GM23338 (cell line): ENCODE data around the gene GALNT1. TPM values are rescaled to one million over a fixed set of nuclear protein-coding genes. Genes with fewer than 3 reads are reported as not detected.

ENCODE experiments used
- ATAC-seq: fragments of 200-7000 bp; cut with Tn5 transposase; 3 replicates; pipeline ENCODE4 v1.9.1; 2020
- DNase-seq: peaks from one replicate; pipeline ENCODE4 v3.0.0-alpha.2; 2015; ENCODE audit warnings: low spot score
- H2AFZ ChIP-seq: fragments of 200-600 bp; sonication (generic); 2 replicates; pipeline ENCODE4 v1.8.0; 2016; ENCODE audit warnings: antibody characterized with exemption, mild to moderate bottlenecking, moderate library complexity
- H3F3A ChIP-seq: fragments of 200-600 bp; sonication (generic); replicated peaks from 2 replicates; pipeline ENCODE4 v1.8.0; 2017; ENCODE audit warnings: antibody characterized with exemption, mixed run types, low read depth
- H3K27ac ChIP-seq: fragments of 200-600 bp; sonication (generic); 2 replicates; pipeline ENCODE4 v1.6.1; 2016; ENCODE audit warnings: low read depth
- H3K27me3 ChIP-seq: fragments of 200-600 bp; sonication (generic); 2 replicates; pipeline ENCODE4 v1.8.0; 2016; ENCODE audit warnings: mild to moderate bottlenecking, mixed run types, moderate library complexity; ENCODE audit not compliant: insufficient read depth
- H3K36me3 ChIP-seq: fragments of 200-600 bp; sonication (generic); 2 replicates; pipeline ENCODE4 v1.8.0; 2016; ENCODE audit warnings: mild to moderate bottlenecking; ENCODE audit not compliant: insufficient read depth
- H3K4me1 ChIP-seq: fragments of 200-600 bp; sonication (generic); 2 replicates; pipeline ENCODE4 v1.8.0; 2016; ENCODE audit warnings: mild to moderate bottlenecking, moderate library complexity; ENCODE audit not compliant: insufficient read depth
- H3K4me2 ChIP-seq: fragments of 200-600 bp; sonication (generic); 2 replicates; pipeline ENCODE4 v1.7.1; 2017; ENCODE audit warnings: mixed run types
- H3K4me3 ChIP-seq: fragments of 200-600 bp; sonication (generic); 2 replicates; pipeline ENCODE4 v1.6.1; 2016; ENCODE audit warnings: mixed run types
- H3K79me2 ChIP-seq: fragments of 200-600 bp; sonication (generic); replicated peaks from 2 replicates; pipeline ENCODE4 v1.8.0; 2017; ENCODE audit warnings: mild to moderate bottlenecking; ENCODE audit not compliant: insufficient read depth
- H3K9me2 ChIP-seq: fragments of 200-600 bp; sonication (generic); 2 replicates; pipeline ENCODE4 v1.8.0; 2017; ENCODE audit not compliant: insufficient read depth
- H4K20me1 ChIP-seq: fragments of 200-600 bp; sonication (generic); replicated peaks from 2 replicates; pipeline ENCODE4 v1.8.0; 2017; ENCODE audit warnings: mild to moderate bottlenecking; ENCODE audit not compliant: insufficient read depth
- H3K27ac Mint-ChIP-seq: 2 replicates; pipeline ENCODE4 v1.8.0; 2020; ENCODE audit warnings: inconsistent platforms, mild to moderate bottlenecking, moderate library complexity, mixed read lengths
- H3K27me3 Mint-ChIP-seq: 3 replicates; pipeline ENCODE4 v1.8.0; 2022; ENCODE audit warnings: low read depth, mild to moderate bottlenecking, moderate library complexity, mixed read lengths, inconsistent platforms; ENCODE audit not compliant: insufficient read depth, poor library complexity
- H3K36me3 Mint-ChIP-seq: 3 replicates; pipeline ENCODE4 v1.8.0; 2021; ENCODE audit warnings: low read depth, mild to moderate bottlenecking, inconsistent platforms, moderate library complexity, mixed read lengths
- H3K4me1 Mint-ChIP-seq: 3 replicates; pipeline ENCODE4 v1.8.0; 2020; ENCODE audit warnings: mild to moderate bottlenecking, inconsistent platforms, mixed read lengths
- H3K4me3 Mint-ChIP-seq: 3 replicates; pipeline ENCODE4 v1.8.0; 2021; ENCODE audit warnings: moderate library complexity, mild to moderate bottlenecking, inconsistent platforms, mixed read lengths
- H3K9me3 Mint-ChIP-seq: 3 replicates; pipeline ENCODE4 v1.8.0; 2020; ENCODE audit warnings: moderate library complexity, mild to moderate bottlenecking, inconsistent platforms, mixed read lengths
- CREB1 ChIP-seq: fragments of 250-450 bp; sonication (Bioruptor Pico); IDR thresholded peaks from 2 replicates; pipeline ENCODE4 v1.5.0; 2020; ENCODE audit warnings: low read depth, mild to moderate bottlenecking, moderate library complexity
- CTCF ChIP-seq, 2 experiments: fragments of 200-600 bp in 1 of 2; sonication (generic) in 1 of 2; conservative IDR thresholded peaks; 2 replicates each; pipeline versions ENCODE4 v1.5.1 to v1.6.1; 2016 to 2017; ENCODE audit warnings: antibody characterized with exemption in 2 of 2, low read depth in 2 of 2, mild to moderate bottlenecking in 2 of 2, moderate library complexity in 1 of 2
- EZH2 ChIP-seq: fragments of 200-600 bp; sonication (generic); IDR thresholded peaks from one replicate; pipeline ENCODE4 v1.8.0; 2017; ENCODE audit warnings: antibody characterized with exemption, mild to moderate bottlenecking, low read depth; ENCODE audit not compliant: unreplicated experiment
- EZH2phosphoT487 ChIP-seq: fragments of 200-600 bp; sonication (generic); IDR thresholded peaks from one replicate; pipeline ENCODE4 v1.8.1; 2018; ENCODE audit warnings: antibody characterized with exemption; ENCODE audit not compliant: unreplicated experiment
- JUNB ChIP-seq: IDR thresholded peaks from one replicate; pipeline ENCODE4 v1.6.1; 2016; ENCODE audit warnings: antibody characterized with exemption; ENCODE audit not compliant: unreplicated experiment
- NANOG ChIP-seq: IDR thresholded peaks from 2 replicates; pipeline ENCODE4 v1.6.1; 2016; ENCODE audit warnings: antibody characterized with exemption, borderline replicate concordance
- POLR2AphosphoS5 ChIP-seq: IDR thresholded peaks from 2 replicates; pipeline ENCODE4 v1.6.1; 2016; ENCODE audit warnings: antibody characterized with exemption, low read depth
- REST ChIP-seq: IDR thresholded peaks from one replicate; pipeline ENCODE4 v1.6.1; 2018; ENCODE audit warnings: antibody characterized with exemption; ENCODE audit not compliant: unreplicated experiment
- STAT1 ChIP-seq: IDR thresholded peaks from one replicate; pipeline ENCODE4 v1.6.1; 2016; ENCODE audit warnings: antibody characterized with exemption; ENCODE audit not compliant: unreplicated experiment
- ZNF114 ChIP-seq: fragments of 250-450 bp; sonication (Bioruptor Pico); IDR thresholded peaks from 2 replicates; pipeline ENCODE4 v1.5.0; 2020; ENCODE audit warnings: mild to moderate bottlenecking, moderate library complexity
- ZNF331 ChIP-seq: fragments of 250-450 bp; sonication (Bioruptor Pico); IDR thresholded peaks from 2 replicates; pipeline ENCODE4 v1.5.0; 2020; ENCODE audit warnings: low read depth, mild to moderate bottlenecking, moderate library complexity
- ZNF462 ChIP-seq: fragments of 250-450 bp; sonication (Bioruptor Pico); IDR thresholded peaks from 2 replicates; pipeline ENCODE4 v1.5.0; 2020; ENCODE audit warnings: mild to moderate bottlenecking, moderate library complexity
- polyA plus RNA-seq: library from polyadenylated mRNA; unstranded; fragments of >200 nt; fragmentation: Nextera tagmentation; extraction: Ambion mirVana; gene quantifications from 2 replicates; pipeline ENCODE4 v1.2.1, GENCODE V29; 2016
- total RNA-seq: library from RNA; depleted of rRNA; stranded (reverse); fragments of >200 nt; shearing (Covaris generic); gene quantifications from 2 replicates; pipeline ENCODE4 v1.2.3, GENCODE V29; 2014
- TF ChIP-seq, protein P1 (sequence below): IDR thresholded peaks from 2 replicates; pipeline ENCODE4 v1.6.1; 2016; ENCODE audit warnings: antibody characterized with exemption

GALNT1 gene
- total and polyA plus RNA-seq, 2 experiments from 2014 or later: 37.4 to 60.8 TPM

DNA sequence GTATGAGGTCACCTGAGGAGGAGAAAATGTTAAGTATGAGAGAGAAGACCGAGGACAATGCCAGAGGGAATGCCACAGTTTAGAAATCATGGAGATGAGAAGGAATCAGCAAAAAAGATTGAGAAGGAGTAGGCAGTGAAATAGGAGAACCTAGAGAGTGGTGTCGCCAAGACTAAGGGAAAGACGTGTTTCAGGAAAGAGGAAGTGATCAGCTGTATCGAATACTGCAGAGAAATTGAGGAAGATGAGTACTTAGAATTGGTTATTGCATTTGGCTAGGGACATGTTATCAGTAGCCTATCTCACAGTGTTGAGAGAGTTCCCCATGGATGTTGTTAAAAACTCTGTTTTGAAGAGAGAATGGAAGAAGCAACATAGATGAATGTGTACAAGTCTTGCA lies 112.3 kb downstream of the GALNT1 start:
- Histone ChIP-seq H3K36me3 (peaks cover 10% of the 10 kb centered on the region; the same call in 1 of the 2 replicates), H2AFZ (no peak overlapping the region), H3K4me3 (no peak overlapping the region), H3K79me2 (no peaks in the 10 kb centered on the region), H3K27ac (no peak overlapping the region), H3K27me3 (no peaks in the 10 kb centered on the region), H4K20me1 (no peaks in the 10 kb centered on the region), H3F3A (no peaks in the 10 kb centered on the region), H3K4me1 (no peaks in the 10 kb centered on the region), H3K9me2 (no peaks in the 10 kb centered on the region), H3K4me2 (no peak overlapping the region)
- no peak overlapping the region for H3K4me3 Mint-ChIP-seq
- no peak overlapping the region for H3K27ac Mint-ChIP-seq
- TF ChIP-seq REST (no peak), JUNB (no peak), ZNF114 (CRISPR knock-in tag) (no peak), STAT1 (no peak), POLR2AphosphoS5 (no peak), ZNF462 (no peak), CTCF (conservative IDR thresholded peaks at IDR 0.05; ENCODE audit: low read depth in 2 of 2) (no peak), CREB1 (CRISPR knock-in tag) (no peak), EZH2 (no peak), NANOG (no peak), ZNF331 (CRISPR knock-in tag) (no peak), EZH2phosphoT487 (no peak)
- TF ChIP-seq, protein P1, sequence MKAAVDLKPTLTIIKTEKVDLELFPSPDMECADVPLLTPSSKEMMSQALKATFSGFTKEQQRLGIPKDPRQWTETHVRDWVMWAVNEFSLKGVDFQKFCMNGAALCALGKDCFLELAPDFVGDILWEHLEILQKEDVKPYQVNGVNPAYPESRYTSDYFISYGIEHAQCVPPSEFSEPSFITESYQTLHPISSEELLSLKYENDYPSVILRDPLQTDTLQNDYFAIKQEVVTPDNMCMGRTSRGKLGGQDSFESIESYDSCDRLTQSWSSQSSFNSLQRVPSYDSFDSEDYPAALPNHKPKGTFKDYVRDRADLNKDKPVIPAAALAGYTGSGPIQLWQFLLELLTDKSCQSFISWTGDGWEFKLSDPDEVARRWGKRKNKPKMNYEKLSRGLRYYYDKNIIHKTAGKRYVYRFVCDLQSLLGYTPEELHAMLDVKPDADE: no peak
- DNase-seq: no peak
- no peaks in the 10 kb centered on the region for H3K9me3 Mint-ChIP-seq
- ATAC-seq: no peak
- no peaks in the 10 kb centered on the region for H3K36me3 Mint-ChIP-seq
- H3K4me1 Mint-ChIP-seq: no peaks in the 10 kb centered on the region
- no peaks in the 10 kb centered on the region for H3K27me3 Mint-ChIP-seq
